ENCODE measurements around the gene ANKRD31. TPM values are rescaled to one million over a fixed set of nuclear protein-coding genes. Genes with fewer than 3 reads are reported as not detected.
"Not testable (repeated sequence)": the region's sequence is repeated elsewhere in the genome, so short reads cannot be mapped to it uniquely, and the experiment has no call there.

Gene ANKRD31
- total RNA-seq, 1 donor from 2014 or later, result not detected

- no peak for DNase-seq (ENCODE audit: extremely low read depth, low read depth, low spot score)
Measured at GRCh38 chr5:75152860-75153259, 83.8 kb downstream of the ANKRD31 start.

GRCh38 chr5:75148051-75148450 is 88.6 kb downstream of the ANKRD31 start:
- DNase-seq (ENCODE audit: extremely low read depth, low read depth, low spot score), result no peak

GRCh38 chr5:75142566-75143136 is 94.0 kb downstream of the ANKRD31 start:
- DNase-seq (ENCODE audit: extremely low read depth, low read depth, low spot score), result no peak

- DNase-seq (ENCODE audit: extremely low read depth, low read depth, low spot score), result no peak
Measured at GRCh38 chr5:75140277-75140676, 96.4 kb downstream of the ANKRD31 start.

GRCh38 chr5:75138689-75139088 is 98.0 kb downstream of the ANKRD31 start:
- DNase-seq (ENCODE audit: extremely low read depth, low read depth, low spot score), result no peak

GRCh38 chr5:75130818-75131349 is 105.8 kb downstream of the ANKRD31 start:
- no peak for DNase-seq (ENCODE audit: extremely low read depth, low read depth, low spot score)

GRCh38 chr5:75116856-75117255 is 119.8 kb downstream of the ANKRD31 start:
- no peak for DNase-seq (ENCODE audit: extremely low read depth, low read depth, low spot score)

GRCh38 chr5:75114311-75114710 is 122.4 kb downstream of the ANKRD31 start:
- not testable (repeated sequence) for DNase-seq (ENCODE audit: extremely low read depth, low read depth, low spot score)

GRCh38 chr5:75113354-75114113 is 123.1 kb downstream of the ANKRD31 start:
- DNase-seq (ENCODE audit: extremely low read depth, low read depth, low spot score), result no peak

- no peak for DNase-seq (ENCODE audit: extremely low read depth, low read depth, low spot score)
Measured at GRCh38 chr5:75108931-75109596, 127.6 kb downstream of the ANKRD31 start.

- no peak for DNase-seq (ENCODE audit: extremely low read depth, low read depth, low spot score)
Measured at GRCh38 chr5:75108515-75108914, 128.2 kb downstream of the ANKRD31 start.

GRCh38 chr5:75095956-75096355 is 140.7 kb downstream of the ANKRD31 start:
- DNase-seq (ENCODE audit: extremely low read depth, low read depth, low spot score), result not testable (repeated sequence)

- no peak for DNase-seq (ENCODE audit: extremely low read depth, low read depth, low spot score)
Measured at GRCh38 chr5:75091597-75091996, 145.1 kb downstream of the ANKRD31 start.

GRCh38 chr5:75089662-75090061 is 147.0 kb downstream of the ANKRD31 start:
- DNase-seq (ENCODE audit: extremely low read depth, low read depth, low spot score), result no peak

GRCh38 chr5:75089137-75089536 is 147.5 kb downstream of the ANKRD31 start:
- DNase-seq (ENCODE audit: extremely low read depth, low read depth, low spot score), result no peak

- no peak for DNase-seq (ENCODE audit: extremely low read depth, low read depth, low spot score)
Measured at GRCh38 chr5:75088648-75089047, 148.0 kb downstream of the ANKRD31 start.

- DNase-seq (ENCODE audit: extremely low read depth, low read depth, low spot score), result no peak
Measured at GRCh38 chr5:75081510-75081909, 155.2 kb downstream of the ANKRD31 start.

- DNase-seq (ENCODE audit: extremely low read depth, low read depth, low spot score), result not testable (repeated sequence)
Measured at GRCh38 chr5:75079346-75079745, 157.3 kb downstream of the ANKRD31 start.

GRCh38 chr5:75078027-75078426 is 158.7 kb downstream of the ANKRD31 start:
- DNase-seq (ENCODE audit: extremely low read depth, low read depth, low spot score), result no peak

- DNase-seq (ENCODE audit: extremely low read depth, low read depth, low spot score), result no peak
Measured at GRCh38 chr5:75072061-75072460, 164.6 kb downstream of the ANKRD31 start.

GRCh38 chr5:75071100-75071499 is 165.6 kb downstream of the ANKRD31 start:
- no peak for DNase-seq (ENCODE audit: extremely low read depth, low read depth, low spot score)

GRCh38 chr5:75067434-75067833 is 169.2 kb downstream of the ANKRD31 start:
- DNase-seq (ENCODE audit: extremely low read depth, low read depth, low spot score), result no peak

Measured in glomerular endothelial cell (primary cell).